Measurements from ENCODE around the gene SHH.

The SHH gene

GRCh38 chr7:155762036-155762435 lies 50.2 kb downstream of the SHH start:
- DNase-seq, result no peak

GRCh38 chr7:155761162-155761561 lies 51.1 kb downstream of the SHH start:
- no peak for DNase-seq

DNA sequence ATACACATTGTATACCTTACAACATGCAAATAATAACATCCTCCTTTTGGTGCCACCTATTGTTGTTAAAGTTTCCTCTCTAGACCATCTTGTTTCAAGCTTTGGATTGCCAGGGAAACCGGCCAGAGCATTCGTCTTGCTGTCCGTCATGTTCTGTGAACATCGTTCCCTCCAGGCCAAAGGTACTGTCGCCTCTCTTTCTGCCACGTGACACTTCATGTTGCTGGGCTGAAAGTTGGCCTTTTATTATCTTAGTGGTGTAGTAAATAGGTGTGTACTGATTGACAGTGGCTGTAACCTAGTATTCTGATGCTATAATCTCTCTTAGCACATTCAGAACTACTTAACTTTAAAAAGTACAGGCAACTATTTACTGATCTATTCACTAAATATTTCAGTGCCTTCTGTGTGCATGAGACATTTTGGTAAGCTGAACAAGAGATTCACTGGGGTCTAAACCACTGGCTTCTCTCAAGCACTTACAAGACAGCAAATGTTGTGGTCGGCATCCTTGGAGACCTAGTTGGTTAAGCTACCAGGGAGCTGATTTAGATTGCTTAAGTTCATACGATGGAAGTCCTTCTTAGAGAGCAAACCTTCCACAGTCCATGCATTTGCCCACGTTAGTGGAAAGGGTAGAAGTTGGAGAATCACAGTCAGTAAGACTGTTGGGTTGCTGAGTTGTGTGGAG lies 52.4 kb downstream of the SHH start:
- no peak for DNase-seq

DNA sequence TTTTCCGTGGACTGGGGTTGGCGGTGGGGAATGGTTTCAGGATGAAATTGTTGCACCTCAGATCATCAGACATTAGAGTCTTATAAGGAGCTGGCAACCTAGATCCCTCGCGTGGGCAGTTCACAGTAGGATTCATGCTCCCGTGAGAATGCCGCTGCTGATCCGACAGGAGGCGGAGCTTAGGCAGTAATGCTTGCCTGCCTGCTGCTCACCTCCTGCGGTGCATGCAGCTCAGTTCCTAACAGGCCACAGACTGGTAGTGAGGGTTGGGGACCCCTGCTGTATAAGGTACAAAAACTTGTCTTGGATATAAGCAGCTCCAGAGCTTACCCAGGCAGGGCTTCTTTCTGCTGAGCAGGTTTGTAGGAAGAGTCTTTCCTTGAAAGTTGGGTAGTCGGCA lies 53.9 kb downstream of the SHH start:
- DNase-seq, result no peak

GRCh38 chr7:155756322-155756721 lies 55.9 kb downstream of the SHH start:
- DNase-seq, result no peak

- no peak for DNase-seq
These were observed 57.2 kb downstream of the SHH start for GRCh38 chr7:155755026-155755425.

DNA sequence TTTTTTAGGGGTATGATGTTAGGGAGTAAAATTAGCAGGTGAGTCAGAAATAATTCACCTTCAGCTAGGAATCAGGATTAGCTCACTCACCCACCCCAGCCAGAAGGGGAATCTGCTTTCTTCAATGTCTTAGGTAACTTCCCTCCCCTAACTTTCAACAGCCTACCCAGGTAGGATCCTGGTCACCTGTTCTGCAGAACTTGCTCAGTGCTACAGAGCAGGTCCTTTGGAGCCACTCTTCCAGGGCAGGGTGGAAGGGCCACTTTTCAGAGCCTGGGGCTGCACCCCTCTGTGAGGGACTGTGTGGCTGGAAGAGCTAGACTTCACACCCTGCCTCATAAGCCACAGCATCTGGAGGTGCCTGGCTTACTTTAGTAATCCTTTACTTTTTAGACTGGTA lies 58.1 kb downstream of the SHH start:
- no peak for DNase-seq

DNA sequence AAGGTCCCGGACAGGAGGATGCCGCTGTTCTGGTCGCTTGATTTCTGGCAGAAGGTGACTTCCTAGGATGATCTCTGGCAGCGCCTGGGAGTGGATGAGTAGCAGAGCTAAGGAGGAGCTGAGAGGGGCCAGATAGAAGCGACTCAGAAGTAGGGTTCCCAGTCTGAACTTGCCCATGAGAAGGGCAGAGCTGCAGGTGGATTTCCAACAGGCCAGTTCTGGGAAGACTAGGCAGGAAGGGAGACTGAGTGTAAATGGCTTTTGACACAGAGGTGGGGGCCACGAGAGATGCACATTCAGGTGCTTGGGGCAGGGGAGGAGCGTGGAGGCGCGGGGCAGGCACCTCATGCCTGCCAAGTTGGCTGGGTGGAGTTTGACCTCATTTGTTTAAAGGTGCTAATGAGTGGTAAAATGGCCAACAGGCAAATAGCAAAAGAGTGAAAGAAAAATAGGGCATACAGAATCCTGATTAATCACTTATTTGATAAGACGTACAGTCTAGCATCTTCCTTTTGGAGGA lies 58.8 kb downstream of the SHH start:
- DNase-seq, result no peak

DNA sequence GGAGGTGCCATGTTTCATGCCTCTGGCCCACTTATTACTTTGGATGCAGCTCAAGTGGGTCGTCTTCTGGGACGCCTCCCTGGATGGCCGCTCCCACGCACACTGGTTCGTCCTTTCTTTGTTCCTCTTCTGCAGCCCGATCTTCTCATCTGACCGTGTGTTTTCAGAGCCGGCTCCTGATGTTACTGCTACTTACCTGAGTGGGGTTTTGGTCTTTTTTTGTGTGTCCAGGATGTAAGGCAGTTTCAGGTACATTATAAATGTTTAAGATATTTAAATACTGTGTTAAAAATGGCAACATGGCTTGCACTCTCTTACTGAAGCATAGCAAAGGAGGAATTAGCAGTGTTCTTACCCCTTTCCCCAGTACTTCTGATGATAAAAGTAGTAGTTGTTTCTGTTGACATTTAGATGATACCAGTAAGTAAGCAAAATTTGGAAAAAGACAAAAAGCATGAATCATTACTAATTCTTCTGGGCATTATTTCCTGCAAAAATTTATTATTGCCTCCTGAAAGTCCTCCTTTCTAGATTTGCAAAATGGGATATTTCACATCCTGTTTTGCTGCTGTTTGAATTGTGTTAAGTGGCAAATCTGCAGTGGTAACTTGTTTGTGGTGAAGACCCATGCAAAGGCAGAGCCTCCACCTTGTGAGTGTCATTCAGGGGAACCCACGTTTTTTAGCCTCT lies 59.4 kb downstream of the SHH start:
- no peak for DNase-seq

GRCh38 chr7:155751409-155751808 lies 60.9 kb downstream of the SHH start:
- DNase-seq, result no peak

- DNase-seq, result no peak
These were observed 61.8 kb downstream of the SHH start for GRCh38 chr7:155750255-155751125.
